Caco-2 (cell line): ENCODE data around the gene PGBD5. TPM values are rescaled to one million over a fixed set of nuclear protein-coding genes. Genes with fewer than 3 reads are reported as not detected.

ENCODE experiments used
- BruUV-seq: library from RNA; stranded (reverse); fragments of 400-500 nt; replicated peaks from 2 replicates; lab custom pipeline; 2021; lab: Mats Ljungman, UMichigan
- CTCF ChIA-PET: fragments of 300-600 bp; sonication (Branson Sonifier 250); formaldehyde crosslinking; loops from one replicate; lab custom pipeline; 2022; ENCODE audit warnings: antibody characterized with exemption; lab: Charles Lee
- POLR2A ChIA-PET: fragments of 300-600 bp; sonication (Branson Sonifier 250); formaldehyde crosslinking; loops from one replicate; lab custom pipeline; 2022; ENCODE audit warnings: antibody characterized with exemption; lab: Charles Lee
- DNase-seq, 2 experiments: peaks; one replicate each; pipeline versions ENCODE4 v3.0.0 to v3.0.0-alpha.2; 2020 to 2022
- H3K27me3 ChIP-seq: replicated peaks from 2 replicates; pipeline ENCODE4 v1.6.0; 2011; ENCODE audit warnings: low read length; ENCODE audit not compliant: control insufficient read depth, insufficient read depth
- H3K36me3 ChIP-seq: 2 replicates; pipeline ENCODE4 v1.5.1; 2011; ENCODE audit warnings: low read length; ENCODE audit not compliant: control insufficient read depth, insufficient read depth
- H3K4me1 ChIP-seq: fragments of 250-450 bp; sonication (Bioruptor Pico); 2 replicates; pipeline ENCODE4 v1.5.1; 2020; ENCODE audit warnings: mild to moderate bottlenecking
- H3K4me3 ChIP-seq: 2 replicates; pipeline ENCODE4 v1.5.1; 2011; ENCODE audit warnings: low read depth, mild to moderate bottlenecking, control low read depth, low read length
- H3K9me3 ChIP-seq: fragments of 250-450 bp; sonication (Bioruptor Pico); 2 replicates; pipeline ENCODE4 v1.5.1; 2020; ENCODE audit warnings: mild to moderate bottlenecking, moderate library complexity
- H3K27ac Mint-ChIP-seq: one replicate; pipeline ENCODE4 v1.8.0; 2022; ENCODE audit warnings: mixed read lengths; ENCODE audit not compliant: unreplicated experiment
- H3K27me3 Mint-ChIP-seq: one replicate; pipeline ENCODE4 v1.8.0; 2022; ENCODE audit warnings: mixed read lengths; ENCODE audit not compliant: insufficient read depth, unreplicated experiment
- H3K36me3 Mint-ChIP-seq: one replicate; pipeline ENCODE4 v1.8.0; 2022; ENCODE audit warnings: mild to moderate bottlenecking, mixed read lengths; ENCODE audit not compliant: insufficient read depth, unreplicated experiment
- H3K4me1 Mint-ChIP-seq: one replicate; pipeline ENCODE4 v1.8.0; 2022; ENCODE audit warnings: low read depth, mixed read lengths; ENCODE audit not compliant: unreplicated experiment
- H3K4me3 Mint-ChIP-seq: one replicate; pipeline ENCODE4 v1.8.0; 2022; ENCODE audit warnings: mild to moderate bottlenecking, moderate library complexity, mixed read lengths; ENCODE audit not compliant: unreplicated experiment
- H3K9me3 Mint-ChIP-seq: one replicate; pipeline ENCODE4 v1.8.0; 2022; ENCODE audit warnings: mixed read lengths; ENCODE audit not compliant: unreplicated experiment
- intact Hi-C: fragments of 100-400 bp; cut with micrococcal nuclease; formaldehyde crosslinking; loops from one replicate; pipeline ENCODE4 v1.10.0; 2022; ENCODE audit not compliant: unreplicated experiment
- total RNA-seq: library from RNA; stranded (reverse); gene quantifications from 2 replicates; pipeline ENCODE4 v1.2.3, GENCODE V29; 2022
- TF ChIP-seq, protein P1 (sequence below), 2 experiments: fragments of 200-600 bp in 1 of 2; IDR thresholded peaks; 1 replicate in 1 of 2; 2 replicates in 1 of 2; pipeline versions ENCODE4 v1.5.1 to v1.8.0; 2011 to 2022; ENCODE audit warnings: antibody characterized with exemption in 1 of 2, control low read depth in 1 of 2, inconsistent platforms in 1 of 2, low read depth in 1 of 2, low read length in 1 of 2, mild to moderate bottlenecking in 1 of 2, moderate library complexity in 1 of 2; ENCODE audit not compliant: insufficient read depth in 1 of 2, severe bottlenecking in 1 of 2, unreplicated experiment in 1 of 2

The PGBD5 gene
- total RNA-seq, 1 experiment from 2014 or later: 2.4 TPM

- Histone ChIP-seq H3K4me3 (no peak overlapping the region), H3K4me1 (no peaks in the 10 kb centered on the region), H3K27me3 (no peaks in the 10 kb centered on the region), H3K9me3 (no peaks in the 10 kb centered on the region), H3K36me3 (no peaks in the 10 kb centered on the region)
- POLR2A ChIA-PET: no interaction called here
- CTCF ChIA-PET: no interaction called here
- no peaks in the 10 kb centered on the region for H3K9me3 Mint-ChIP-seq
- DNase-seq: no peak
- no peak overlapping the region for H3K4me3 Mint-ChIP-seq
- intact Hi-C loops: no loop called here
- H3K4me1 Mint-ChIP-seq: no peaks in the 10 kb centered on the region
- TF ChIP-seq, protein P1, sequence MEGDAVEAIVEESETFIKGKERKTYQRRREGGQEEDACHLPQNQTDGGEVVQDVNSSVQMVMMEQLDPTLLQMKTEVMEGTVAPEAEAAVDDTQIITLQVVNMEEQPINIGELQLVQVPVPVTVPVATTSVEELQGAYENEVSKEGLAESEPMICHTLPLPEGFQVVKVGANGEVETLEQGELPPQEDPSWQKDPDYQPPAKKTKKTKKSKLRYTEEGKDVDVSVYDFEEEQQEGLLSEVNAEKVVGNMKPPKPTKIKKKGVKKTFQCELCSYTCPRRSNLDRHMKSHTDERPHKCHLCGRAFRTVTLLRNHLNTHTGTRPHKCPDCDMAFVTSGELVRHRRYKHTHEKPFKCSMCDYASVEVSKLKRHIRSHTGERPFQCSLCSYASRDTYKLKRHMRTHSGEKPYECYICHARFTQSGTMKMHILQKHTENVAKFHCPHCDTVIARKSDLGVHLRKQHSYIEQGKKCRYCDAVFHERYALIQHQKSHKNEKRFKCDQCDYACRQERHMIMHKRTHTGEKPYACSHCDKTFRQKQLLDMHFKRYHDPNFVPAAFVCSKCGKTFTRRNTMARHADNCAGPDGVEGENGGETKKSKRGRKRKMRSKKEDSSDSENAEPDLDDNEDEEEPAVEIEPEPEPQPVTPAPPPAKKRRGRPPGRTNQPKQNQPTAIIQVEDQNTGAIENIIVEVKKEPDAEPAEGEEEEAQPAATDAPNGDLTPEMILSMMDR (IDR thresholded peaks at IDR 0.05; ENCODE audit: insufficient read depth in 1 of 2, low read depth in 1 of 2, low read length in 1 of 2, severe bottlenecking in 1 of 2, unreplicated experiment in 1 of 2): no peak
- no TSS peak for BruUV-seq
- no peaks in the 10 kb centered on the region for H3K27me3 Mint-ChIP-seq
- no peaks in the 10 kb centered on the region for H3K36me3 Mint-ChIP-seq
- no peak overlapping the region for H3K27ac Mint-ChIP-seq
These were observed 98.2 kb downstream of the PGBD5 start for GRCh38 chr1:230327892-230328284.

- no peaks in the 10 kb centered on the region for H3K4me1 Mint-ChIP-seq
- H3K9me3 ChIP-seq: no peaks in the 10 kb centered on the region
- CTCF ChIA-PET: no interaction called here
- H3K4me3 Mint-ChIP-seq: no peak overlapping the region
- no peaks in the 10 kb centered on the region for H3K36me3 ChIP-seq
- POLR2A ChIA-PET: no interaction called here
- H3K9me3 Mint-ChIP-seq: no peaks in the 10 kb centered on the region
- no peak for DNase-seq
- TF ChIP-seq, protein P1 (IDR thresholded peaks at IDR 0.05; ENCODE audit: insufficient read depth in 1 of 2, low read depth in 1 of 2, low read length in 1 of 2, severe bottlenecking in 1 of 2, unreplicated experiment in 1 of 2): no peak
- H3K27me3 ChIP-seq: no peaks in the 10 kb centered on the region
- no peaks in the 10 kb centered on the region for H3K4me1 ChIP-seq
- BruUV-seq: no TSS peak
- H3K27me3 Mint-ChIP-seq: no peaks in the 10 kb centered on the region
- H3K36me3 Mint-ChIP-seq: no peaks in the 10 kb centered on the region
- H3K27ac Mint-ChIP-seq: no peak overlapping the region
- no peak overlapping the region for H3K4me3 ChIP-seq
- intact Hi-C loops: no loop called here
These were observed 98.9 kb downstream of the PGBD5 start for GRCh38 chr1:230326971-230327891.

DNA sequence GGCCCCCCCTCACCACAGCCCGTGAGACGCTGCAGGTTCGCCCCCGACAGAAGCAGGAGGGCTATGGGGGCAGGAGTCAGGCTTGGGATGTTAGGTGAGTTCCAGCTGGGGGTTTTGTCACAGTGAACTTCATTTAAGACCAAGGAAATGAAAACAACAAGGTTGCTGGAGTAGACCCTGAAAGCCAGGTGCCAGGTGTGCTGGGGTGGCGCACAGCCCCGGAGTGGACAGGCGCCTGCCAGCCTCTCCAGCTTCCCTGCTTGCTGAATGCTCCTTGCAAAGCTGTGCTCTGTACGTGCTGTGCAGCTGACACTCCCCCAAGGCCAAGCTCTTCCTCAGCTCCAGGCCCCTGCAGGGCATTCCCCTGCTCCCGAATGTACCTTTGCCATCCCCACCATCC is 102.4 kb downstream of the PGBD5 start:
- intact Hi-C loops: no loop called here
- Histone ChIP-seq H3K36me3 (no peaks in the 10 kb centered on the region), H3K27me3 (no peaks in the 10 kb centered on the region), H3K4me3 (no peak overlapping the region), H3K9me3 (no peaks in the 10 kb centered on the region), H3K4me1 (no peaks in the 10 kb centered on the region)
- TF ChIP-seq, protein P1 (IDR thresholded peaks at IDR 0.05; ENCODE audit: insufficient read depth in 1 of 2, low read depth in 1 of 2, low read length in 1 of 2, severe bottlenecking in 1 of 2, unreplicated experiment in 1 of 2): no peak
- ChIA-PET CTCF (no interaction called here), POLR2A (no interaction called here)
- no peaks in the 10 kb centered on the region for H3K4me1 Mint-ChIP-seq
- H3K9me3 Mint-ChIP-seq: no peaks in the 10 kb centered on the region
- no peak overlapping the region for H3K27ac Mint-ChIP-seq
- H3K27me3 Mint-ChIP-seq: no peaks in the 10 kb centered on the region
- H3K4me3 Mint-ChIP-seq: no peak overlapping the region
- BruUV-seq: no TSS peak
- no peaks in the 10 kb centered on the region for H3K36me3 Mint-ChIP-seq
- DNase-seq: no peak
